ENCODE measurements around the gene MAGEB5.
"Not testable (repeated sequence)": the region's sequence is repeated elsewhere in the genome, so short reads cannot be mapped to it uniquely, and the experiment has no call there.

Gene MAGEB5, protein sequence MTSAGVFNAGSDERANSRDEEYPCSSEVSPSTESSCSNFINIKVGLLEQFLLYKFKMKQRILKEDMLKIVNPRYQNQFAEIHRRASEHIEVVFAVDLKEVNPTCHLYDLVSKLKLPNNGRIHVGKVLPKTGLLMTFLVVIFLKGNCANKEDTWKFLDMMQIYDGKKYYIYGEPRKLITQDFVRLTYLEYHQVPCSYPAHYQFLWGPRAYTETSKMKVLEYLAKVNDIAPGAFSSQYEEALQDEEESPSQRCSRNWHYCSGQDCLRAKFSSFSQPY

DNA sequence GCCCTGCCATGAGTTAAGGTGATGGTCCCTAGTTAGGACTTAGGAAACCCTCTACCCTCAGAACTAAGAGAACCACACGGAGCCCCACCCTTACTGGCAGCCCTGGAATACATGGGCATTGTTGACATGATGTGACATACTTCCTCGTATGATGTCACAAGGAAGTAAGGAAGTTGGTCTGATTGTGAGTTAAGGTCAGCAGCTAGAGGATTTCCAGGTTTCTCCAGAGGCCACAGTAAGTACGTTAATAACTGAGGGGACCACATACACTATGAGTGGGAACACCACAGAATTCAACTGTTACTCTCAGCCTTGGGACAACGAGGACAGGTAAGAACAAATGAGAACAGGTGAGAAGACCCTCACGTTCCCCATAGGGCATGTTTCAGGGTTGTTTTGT lies at the start of gene MAGEB5:
MAGEB5 (plus strand) TSS at position 301 of the 400 bp plus-strand sequence. CDS start 1,133 bp downstream, outside the sequence.
- DNase-seq = no peak

DNA sequence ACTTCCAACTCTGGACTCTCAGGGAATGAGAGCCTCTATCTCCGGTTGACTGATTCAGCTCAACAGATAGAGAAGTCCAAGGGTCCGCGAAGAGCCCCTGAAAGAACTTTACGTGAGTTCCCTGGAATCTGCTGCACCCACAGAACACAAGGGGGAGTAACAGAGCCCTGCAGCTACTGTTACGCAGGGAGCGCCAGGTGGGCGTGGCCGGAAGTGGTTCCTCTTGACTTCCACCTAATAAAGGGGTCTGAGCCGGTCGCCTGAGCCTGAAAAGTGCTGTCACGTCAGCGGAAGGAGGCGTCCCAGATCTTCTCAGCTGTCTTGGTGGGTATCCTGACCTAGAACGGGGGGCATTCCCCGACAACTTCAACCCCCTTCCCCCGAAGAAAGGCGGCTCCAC lies 23.8 kb upstream of the MAGEB5 start, which contains the start of gene MAGEB6:
MAGEB6 (plus strand) TSS at position 237 of the 400 bp plus-strand sequence. CDS start 1,407 bp downstream, outside the sequence.
- DNase-seq = no peak

DNA sequence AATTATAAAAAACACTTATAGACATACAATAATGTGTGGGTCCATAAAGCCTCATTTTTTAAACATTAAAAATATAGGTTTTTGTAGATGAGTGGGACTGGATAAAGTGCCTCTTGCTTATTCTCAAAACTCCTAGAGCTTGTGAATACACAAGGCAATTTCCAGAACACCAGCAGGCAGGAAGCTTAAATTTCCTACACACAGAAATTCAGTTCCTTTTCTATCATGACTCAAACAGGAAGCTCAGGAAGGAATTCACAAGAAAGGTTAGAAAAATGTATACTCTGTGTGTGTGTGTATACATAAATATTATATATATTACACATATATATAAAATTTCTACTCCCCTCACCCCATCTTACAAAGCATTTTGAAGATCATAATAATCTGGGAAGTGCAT lies 12.4 kb upstream of the MAGEB5 start:
- DNase-seq = no peak

DNA sequence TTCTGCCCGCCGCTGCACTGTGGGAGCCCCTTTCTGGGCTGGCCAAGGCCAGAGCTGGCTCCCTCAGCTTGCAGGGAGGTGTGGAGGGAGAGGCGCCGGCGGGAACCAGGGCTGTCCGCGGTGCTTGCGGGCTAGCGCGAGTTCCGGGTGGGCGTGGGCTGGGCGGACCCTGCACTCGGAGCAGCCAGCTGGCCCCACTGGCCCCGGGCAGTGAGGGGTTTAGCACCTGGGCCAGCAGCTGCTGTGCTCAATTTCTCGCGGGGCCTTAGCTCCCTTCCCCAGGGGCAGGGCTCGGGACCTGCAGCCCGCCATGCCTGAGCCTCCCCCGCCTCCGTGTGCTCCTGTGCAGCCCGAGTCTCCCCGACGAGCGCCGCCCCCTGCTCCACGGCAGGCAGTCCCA lies 11.3 kb upstream of the MAGEB5 start:
- not testable (repeated sequence) for DNase-seq

DNA sequence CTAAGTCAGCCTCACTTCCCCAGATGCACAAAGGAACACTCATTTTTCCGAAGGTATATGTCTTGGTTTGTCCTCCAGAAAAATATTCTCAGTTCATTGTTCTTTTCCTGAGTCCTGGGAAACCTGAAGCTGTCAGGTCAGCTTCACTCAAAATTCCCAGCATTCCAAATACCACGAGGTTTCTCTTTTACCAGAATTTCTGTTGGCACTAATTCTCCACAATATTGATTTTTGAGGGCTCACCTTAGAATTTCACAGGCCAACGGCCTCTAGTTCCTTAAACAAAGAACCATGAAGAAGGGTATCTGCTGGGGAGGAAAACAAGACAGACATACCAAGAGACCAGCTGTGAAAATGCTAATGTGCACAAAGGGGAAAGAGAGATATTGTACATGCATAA lies 8.0 kb upstream of the MAGEB5 start:
- no peak for DNase-seq

DNA sequence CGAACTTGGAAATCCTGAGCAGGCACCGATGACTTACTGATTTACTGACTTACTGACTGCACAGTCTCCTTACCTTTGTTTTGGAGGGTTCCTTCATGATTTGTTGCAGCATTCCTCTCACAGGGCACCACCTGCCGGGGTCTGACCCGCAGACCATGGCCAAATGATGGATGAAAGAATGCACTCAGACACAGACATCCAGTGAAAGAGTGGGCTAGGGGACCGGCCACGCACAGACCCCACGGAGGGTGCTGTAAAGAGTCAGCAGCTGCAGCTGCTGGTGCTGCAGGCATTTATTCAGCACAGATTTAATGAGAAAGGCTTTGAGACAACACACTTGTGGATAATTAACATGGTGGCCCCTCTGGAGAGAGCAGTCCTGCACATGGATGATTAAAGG lies 3.4 kb downstream of the MAGEB5 start:
- no peak for DNase-seq

DNA sequence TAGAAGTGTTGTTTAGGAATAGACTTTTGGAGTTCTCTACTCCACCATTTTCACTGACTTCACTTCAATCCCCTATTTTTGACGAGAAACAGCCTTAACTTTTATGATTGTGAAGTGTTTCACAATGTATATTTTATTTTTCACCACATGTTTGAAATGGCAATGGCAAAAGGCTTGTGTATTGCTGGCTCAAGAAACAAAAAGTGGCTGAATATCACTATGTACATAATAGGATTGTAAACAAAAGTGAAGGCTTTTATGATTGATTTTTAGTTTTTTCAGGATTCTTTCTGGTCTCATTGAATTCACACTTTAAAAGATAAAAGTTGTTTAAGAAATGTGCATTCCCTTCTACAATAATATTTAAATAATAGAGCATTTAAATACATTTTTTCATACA lies 18.2 kb downstream of the MAGEB5 start:
- DNase-seq = no peak

DNA sequence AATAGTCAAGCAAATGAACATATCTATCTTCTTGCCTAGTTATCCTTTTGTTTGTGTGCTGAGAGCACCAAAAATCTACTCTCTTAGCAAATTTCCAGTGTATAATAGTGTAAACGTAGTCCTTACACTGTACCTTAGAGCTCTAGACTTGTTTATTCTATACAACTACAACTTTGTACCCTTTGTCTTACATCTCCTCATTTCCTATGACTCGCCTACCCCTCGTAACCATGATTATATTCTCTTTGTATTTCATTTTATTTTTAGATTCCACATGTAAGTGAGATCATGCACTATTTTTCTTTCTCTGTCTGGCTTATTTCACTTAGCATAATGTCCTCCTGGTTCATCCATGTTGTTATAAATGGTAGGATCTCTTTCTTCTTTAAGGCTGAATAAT lies 37.6 kb downstream of the MAGEB5 start:
- no peak for DNase-seq

DNA sequence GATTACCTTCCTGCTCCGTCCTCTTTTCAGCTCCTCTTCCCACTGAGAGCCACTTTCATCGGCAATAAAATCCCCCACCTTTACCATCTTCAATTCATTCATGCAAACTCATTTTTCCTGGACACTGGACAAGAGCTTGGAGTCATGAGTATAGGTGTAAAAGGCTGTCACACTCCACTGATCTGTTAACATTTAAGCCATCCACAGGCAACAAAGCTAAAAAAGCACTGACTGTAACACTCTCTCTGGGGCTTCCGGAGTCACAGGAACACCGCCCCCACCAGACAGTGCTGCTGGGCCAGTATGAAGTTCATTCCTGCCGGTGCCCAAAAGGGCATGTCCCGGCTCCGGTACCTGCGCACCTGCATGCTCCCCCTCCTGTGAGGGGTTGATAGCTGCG lies 38.5 kb downstream of the MAGEB5 start:
- DNase-seq = no peak

DNA sequence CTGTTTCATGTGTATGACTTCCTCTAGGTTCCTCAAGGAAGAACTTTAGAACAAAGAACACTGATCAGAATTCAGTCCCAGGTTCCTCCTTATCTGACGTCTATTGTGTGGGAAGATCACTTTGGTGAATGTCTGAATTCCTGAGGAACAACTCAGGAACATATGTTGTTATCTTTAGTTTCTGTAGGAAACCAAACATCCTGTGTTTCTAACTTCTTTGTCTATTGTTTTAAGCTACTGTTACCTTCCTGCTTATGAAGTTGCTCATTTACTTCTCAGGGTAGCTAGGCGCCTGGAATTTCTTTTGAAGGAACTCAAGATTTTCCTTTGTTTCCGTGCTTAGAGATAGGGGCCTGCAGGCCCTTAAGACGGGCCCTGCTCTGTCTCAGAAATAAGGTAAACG lies 46.2 kb downstream of the MAGEB5 start:
- DNase-seq = peak in 1 of 2 experiments; percentile 65

All from SW 1271 (cell line).